GM18511 (cell line): ENCODE data around the gene SPON1.
A peak's percentile ranks its signal among the peaks of the same experiment; 100 is the strongest.
"Not testable (repeated sequence)": the region's sequence is repeated elsewhere in the genome, so short reads cannot be mapped to it uniquely, and the experiment has no call there.

Experiments
- ATAC-seq: cut with Tn5 transposase; IDR thresholded peaks from one replicate; pipeline ENCODE4 v1.9.1; 2021; ENCODE audit warnings: mild to moderate bottlenecking, moderate library complexity; ENCODE audit not compliant: unreplicated experiment

SPON1 gene

DNA sequence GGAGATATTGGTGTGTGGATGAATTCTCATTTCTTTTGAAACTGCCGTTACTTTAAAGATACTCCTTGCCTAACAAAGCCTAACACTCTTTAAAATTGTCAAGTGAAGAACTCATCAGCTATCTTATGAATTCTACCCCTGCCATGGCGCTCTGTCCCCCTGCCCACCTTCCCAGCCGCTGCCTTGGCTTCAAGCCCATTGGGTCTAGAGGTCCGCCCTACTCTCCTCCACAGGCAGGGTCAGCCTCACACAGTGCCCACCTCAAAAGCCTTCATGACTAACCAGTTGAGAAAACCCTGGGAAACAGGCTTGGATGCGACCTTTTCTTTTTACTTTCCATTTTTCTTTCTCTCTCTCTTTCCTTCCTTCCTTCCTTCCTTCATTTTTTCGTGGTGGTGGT, 267.9 kb downstream of the SPON1 start:
- no peak for ATAC-seq

DNA sequence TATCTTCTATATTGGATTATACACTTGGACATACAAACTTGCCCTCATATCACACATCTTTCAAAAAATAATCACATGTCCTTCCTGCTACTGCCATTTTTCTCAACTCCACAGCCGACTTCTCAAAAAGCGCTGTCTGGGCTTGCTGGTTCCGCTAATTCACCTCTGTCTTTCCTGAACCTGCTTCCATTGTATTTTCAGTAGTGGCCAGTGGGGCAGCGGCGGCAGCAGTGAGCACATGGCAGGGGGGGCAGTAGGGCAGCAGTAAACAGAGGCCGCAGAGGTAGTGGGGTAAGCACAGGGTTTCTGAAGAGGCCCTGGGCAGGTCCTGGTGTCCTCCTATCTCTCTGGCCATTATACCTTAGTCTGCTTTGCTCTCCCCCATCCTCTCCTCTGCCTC, 270.1 kb downstream of the SPON1 start:
- ATAC-seq = no peak

DNA sequence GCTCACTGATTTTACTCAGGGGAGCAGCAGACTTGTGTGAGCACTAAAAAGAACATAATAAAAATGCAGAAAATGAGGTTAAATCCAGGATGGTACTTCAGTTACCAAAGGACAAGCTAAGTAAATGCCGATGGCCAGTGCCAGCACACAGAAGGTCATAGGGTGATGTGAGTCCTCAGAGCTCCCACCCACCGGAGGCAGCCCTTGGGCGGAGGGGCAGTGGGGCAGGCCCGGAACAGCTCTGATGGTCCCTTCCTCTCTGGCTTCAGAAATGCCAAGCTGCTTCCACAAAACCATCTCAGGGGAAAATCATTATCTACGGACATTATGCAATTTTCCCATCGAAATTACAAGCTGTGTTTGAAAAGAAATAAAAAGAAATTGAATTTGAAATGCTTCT, 271.9 kb downstream of the SPON1 start:
- no peak for ATAC-seq

DNA sequence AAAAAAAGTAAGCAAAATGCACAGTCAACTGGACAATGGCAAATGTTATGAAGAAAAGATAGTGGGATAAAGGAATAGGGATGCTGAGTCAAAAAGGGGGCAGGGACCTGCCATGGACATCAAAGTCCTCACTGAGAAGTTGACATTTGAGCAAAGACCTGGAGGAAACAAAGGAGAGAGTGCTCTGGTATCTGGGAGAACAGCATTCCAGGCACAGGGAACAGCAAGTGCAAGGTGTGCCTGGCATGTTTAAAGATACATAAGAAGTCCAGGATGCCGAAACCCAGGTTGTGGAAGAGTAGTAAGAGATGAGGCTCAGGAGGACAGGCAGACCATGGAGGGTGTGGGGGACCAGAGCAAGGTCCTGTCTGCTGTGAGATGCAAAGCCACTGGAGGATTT, 273.2 kb downstream of the SPON1 start:
- ATAC-seq = no peak

DNA sequence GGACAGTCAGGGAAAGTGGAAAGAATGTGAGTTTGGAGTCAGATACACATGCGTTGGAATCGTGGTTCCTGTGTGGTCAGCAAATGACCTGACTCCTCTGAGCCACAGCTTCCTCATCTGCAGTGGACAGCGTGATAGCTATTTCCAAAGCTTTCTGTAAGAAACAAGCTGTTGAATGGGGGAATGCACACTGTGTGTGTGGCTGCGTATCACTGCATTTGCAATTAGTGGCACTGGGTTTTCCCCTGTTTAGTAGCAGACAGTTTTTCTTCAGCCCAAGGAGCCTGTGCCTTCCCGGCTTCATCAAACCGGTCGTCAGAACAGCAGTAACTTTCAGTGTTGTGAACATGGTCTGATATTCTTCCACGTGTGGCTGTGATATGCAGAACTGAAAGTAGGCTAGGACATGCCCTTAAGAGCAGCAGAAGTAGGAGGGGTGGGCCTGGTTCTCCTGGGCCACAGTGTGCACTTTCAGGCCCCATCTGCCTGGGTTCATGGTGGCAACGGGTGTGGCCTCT, 275.0 kb downstream of the SPON1 start:
- ATAC-seq = peak; percentile 99

DNA sequence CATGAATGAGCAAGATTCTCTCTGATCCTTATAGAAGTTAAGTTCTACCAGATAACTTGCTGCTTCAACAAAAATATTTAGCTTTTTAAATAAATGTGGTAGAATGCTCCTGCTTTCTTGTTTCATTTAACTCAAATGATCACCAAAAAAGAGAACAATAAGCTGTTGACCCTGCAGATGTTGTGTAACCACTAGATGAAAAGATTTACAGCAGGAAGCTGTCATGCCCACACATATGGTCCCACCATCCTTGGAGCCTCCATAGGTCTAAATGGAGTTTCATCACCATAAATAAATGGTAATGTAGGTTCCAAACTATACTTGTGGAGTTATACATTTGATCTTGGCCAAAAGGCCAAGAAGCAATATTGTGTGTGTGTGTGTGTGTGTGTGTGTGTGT, 277.7 kb downstream of the SPON1 start:
- ATAC-seq = no peak

DNA sequence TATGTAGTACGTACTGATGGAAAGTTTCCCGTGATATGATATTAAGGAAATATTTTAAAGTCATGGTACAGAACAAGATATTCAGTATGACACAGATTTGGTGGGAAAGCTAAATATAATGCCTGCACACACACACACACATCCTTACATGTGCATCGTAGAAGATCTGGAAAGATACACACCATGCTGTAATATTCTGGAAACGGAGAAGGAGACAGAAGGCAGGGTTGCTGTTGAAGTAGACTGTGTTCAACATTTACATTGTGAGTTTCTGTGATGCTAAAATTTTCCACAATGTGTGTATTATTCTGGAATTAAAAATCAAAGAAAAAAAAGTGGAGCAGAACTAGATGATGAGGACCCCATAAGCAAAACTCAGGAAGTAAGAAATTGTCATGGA, 278.4 kb downstream of the SPON1 start:
- ATAC-seq = no peak

DNA sequence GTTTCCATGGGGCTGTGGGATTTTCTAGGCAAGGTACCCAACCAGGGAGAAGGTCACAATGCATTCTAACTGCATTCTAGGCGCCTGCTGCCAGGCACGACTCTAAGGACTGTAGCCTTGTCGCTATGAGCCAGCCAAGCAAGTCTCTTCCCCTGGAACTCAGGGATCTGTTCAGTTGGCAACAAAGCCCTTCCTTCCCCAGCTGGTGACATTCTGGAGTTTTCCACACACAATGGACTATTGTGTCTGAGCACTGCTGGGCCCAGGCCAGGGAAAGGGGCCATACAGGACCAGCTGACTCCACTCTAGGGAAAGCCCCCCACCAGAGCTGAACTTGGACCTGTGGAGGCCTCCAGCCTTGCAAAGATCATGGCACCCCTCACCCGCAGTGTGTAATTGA, 279.7 kb downstream of the SPON1 start:
- ATAC-seq = no peak

DNA sequence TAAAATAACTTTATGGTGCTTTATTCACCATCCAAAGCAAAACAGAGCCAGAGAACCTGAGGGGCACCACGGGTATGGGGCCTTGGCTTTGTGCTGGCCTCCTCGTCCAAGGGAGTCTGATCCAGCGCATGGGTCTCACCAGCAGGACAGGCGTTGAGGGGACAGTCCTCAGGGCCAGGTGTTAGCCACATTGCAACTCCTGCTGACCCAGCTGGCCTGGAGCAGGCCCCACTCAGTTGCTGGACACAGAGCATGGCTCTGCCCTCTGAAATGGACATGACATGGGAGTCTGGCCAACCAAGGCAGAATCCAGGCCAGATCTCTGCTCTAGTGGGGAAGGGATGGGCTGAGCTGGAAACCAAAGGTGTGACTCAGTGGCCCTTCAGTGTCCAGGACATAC, 280.2 kb downstream of the SPON1 start:
- no peak for ATAC-seq

DNA sequence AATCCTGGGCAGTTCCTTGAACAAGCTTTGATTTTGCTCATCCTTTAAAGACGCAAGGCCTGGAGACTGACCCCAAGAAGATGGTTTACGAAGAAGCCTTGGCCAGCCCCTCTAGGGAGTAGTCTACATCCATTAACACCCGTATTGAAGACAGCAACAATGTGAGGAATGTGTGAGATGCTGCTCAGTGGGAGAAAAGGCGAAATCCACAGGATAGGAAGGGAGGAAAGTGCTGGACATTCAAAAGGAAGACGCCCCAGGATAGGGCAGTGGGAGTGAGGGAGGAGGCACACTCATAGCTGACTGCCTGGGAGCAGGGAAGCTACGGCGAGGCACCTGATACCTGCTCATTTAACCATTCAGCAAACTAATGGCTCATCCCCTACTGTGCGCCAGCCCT, 282.4 kb downstream of the SPON1 start:
- no peak for ATAC-seq

DNA sequence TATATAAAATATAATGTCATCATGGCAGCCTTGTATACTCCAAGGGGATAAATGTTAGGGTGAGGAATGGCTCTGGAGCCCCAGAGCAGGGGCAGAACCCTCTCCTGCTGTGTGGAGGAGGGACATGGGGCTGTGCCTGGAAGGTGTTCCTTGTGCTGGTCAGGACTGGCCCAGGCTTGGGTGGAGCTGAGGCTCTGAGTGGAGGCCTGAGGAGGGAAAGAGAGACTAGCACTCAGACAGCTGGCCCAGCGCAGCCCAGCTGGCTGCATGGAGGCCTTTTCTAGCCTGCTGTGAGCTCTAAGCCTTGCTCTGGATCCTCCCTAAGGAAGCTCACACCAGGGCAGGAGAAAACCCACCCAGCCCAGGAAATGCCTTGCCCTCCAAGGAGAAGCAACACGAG, 282.9 kb downstream of the SPON1 start:
- no peak for ATAC-seq

DNA sequence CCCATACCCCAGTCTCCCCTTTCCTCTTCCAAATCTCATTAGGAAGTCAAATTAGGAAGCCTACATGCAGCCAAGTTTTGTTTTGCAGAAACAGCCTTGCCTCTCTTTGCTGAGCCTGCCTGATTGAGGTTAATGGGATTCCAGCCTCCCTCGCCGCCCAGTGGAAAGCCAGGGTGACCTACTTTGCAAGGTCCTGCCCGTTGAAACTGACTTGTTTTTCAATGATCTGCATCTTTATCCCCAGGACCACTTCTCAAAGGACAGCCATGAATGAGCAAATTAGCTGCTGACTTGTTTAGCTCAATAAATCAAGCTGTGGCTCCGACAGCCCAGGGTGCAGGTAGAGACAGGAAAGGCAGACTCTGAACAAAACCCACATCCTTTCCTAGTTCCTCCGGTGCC, 286.1 kb downstream of the SPON1 start:
- ATAC-seq = no peak

DNA sequence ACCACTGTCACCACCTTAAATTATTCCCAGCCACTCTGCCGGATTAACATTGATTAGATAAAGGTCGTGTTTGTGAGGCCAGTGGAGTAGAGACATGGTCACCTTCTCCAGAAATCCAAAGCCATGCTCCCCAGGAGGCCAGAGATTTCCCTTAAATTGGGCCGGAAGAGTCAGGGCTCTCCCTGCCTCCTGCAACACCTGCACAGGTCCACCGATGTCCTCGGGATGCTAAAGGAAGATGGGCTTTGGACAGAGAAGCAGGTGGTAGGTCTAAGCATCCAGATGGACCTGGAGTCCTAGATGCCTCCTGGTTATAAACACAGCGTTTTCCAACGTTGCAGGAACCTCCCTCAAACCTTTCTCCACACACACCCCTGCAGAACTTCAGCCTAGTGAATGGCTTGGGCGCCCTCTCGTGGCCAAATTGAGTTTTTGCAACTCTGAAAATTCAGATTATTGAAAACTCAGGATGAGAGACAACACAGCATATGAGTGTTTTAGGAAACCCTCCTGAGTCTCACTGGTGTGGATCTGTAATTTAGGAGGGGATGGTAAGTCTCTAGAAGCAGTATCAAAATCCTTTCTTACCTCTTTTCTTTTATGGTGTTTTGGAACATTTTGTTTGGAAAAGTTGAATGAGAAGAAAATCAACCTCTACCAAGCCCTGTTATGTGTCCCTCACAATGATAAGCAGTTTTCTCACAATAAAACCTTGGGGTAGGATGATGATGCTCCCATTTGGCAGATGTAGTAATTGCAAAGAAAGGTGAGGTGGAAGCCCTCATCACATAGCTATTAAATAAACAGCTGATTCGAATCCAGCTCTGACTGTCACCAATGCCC, 286.8 kb downstream of the SPON1 start:
- ATAC-seq = peak; percentile 52

DNA sequence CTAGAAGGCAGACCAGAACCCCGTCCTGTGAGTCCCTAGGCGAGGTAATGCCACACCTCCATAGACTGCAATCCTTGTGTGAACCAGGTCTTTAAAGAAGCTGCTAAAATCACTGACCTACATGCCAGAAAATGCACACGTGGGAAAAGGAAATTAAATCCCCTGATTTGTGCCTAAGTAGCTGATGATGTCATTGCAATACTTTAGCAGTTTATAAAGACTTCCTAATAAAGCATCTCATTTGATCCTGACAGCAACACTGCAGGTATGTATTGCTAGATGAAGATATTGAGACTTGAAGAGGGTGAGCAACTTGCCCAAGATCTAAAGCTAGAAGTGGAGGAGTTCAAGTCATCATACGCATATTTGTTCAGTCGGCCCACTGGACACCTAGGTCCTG, 289.2 kb downstream of the SPON1 start:
- ATAC-seq = no peak

DNA sequence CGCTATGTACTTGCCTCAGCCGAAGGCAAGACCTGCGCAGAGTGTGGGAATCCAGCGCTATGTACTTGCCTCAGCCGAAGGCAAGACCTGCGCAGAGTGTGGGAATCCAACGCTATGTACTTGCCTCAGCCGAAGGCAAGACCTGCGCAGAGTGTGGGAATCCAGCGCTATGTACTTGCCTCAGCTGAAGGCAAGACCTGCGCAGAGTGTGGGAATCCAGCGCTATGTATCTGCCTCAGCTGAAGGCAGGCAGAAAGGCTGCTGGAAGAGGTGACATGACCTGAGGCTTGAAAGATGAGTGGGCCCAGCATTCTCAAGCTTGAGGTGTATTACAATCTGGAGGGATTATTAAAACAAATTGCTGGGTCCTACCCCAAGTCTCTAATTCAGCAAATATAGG, 290.0 kb downstream of the SPON1 start:
- ATAC-seq = not testable (repeated sequence)

DNA sequence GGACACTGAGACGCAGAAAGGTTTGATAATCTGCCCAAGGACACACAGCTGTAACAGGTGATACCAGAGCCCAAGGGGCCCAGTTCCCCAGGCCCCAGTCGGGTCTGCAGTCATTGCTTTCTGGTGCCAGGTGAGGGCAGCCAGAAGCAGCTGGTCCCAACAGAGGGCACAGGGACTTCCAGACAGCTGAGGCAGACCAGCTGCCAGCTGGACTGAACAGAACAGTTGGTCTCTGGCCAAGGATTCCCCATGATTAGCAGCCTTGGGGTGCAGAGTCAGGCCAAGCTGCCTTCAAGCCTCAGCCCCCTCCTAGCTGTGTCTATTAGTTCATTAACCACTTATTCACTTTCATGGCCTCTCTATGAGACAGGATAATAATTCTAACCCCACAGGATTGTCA, 290.9 kb downstream of the SPON1 start:
- no peak for ATAC-seq

DNA sequence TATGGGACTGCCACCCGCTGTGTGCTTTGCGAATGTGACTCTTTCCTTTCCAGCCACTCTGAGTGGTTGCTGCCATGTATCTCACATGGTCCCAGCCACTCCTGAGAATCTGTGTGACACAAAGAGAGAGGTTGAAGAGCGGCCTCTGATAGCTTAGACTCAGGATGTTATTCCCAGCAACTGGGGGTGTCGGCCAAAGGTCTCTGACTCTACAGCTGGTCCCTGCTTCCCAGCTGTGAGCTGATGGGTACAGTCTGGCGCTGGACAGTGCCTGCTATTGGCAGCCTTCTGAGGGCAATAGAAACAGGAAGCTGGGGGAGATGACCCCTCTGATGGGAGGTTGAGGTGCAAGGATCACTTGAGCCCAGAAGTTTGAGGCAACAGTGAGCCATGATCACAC, 291.3 kb downstream of the SPON1 start:
- no peak for ATAC-seq

DNA sequence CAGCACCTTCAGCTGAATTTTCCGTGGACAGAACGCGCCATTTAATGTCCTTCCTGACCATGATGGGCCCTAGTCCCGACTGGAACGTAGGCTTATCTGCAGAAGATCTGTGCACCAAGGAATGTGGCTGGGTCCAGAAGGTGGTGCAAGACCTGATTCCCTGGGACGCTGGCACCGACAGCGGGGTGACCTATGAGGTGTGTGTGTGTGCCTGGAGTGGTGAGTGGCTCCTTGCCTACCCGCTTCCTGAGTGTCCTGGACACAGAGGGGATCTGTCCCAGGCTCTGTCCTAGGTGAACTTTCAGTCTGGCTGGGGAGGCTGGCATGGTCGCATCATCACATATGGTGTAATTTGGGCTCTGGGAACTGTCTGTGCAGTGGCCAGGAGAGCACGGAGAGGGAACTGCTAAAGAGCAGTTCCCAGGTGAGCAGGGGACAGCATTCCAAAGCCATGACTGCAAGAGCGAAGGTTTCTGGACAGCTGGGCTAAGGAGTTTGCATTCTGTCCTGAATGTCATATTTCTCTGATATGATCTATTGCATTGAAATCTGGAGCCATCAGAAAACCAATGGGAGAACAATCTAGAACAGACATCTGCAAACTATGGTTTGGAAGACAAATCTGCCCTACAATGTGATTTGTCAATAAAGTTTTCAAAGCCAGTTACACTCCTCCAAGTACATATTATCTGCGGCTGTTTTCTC, 292.2 kb downstream of the SPON1 start:
- no peak for ATAC-seq

DNA sequence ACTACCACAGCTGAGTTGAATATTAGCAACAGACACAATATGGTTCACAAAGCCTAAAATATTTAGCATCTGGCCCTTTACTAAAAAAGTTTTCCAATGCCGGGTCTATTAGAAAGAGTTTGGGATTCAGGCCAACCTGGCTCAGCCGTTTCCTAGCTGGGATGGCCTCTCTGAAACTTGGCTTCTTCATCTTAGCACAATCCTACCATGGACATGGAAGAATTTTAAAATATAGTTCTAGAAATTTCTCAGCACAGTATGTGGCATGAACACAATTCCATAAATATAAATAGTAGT, 292.7 kb downstream of the SPON1 start:
- no peak for ATAC-seq

DNA sequence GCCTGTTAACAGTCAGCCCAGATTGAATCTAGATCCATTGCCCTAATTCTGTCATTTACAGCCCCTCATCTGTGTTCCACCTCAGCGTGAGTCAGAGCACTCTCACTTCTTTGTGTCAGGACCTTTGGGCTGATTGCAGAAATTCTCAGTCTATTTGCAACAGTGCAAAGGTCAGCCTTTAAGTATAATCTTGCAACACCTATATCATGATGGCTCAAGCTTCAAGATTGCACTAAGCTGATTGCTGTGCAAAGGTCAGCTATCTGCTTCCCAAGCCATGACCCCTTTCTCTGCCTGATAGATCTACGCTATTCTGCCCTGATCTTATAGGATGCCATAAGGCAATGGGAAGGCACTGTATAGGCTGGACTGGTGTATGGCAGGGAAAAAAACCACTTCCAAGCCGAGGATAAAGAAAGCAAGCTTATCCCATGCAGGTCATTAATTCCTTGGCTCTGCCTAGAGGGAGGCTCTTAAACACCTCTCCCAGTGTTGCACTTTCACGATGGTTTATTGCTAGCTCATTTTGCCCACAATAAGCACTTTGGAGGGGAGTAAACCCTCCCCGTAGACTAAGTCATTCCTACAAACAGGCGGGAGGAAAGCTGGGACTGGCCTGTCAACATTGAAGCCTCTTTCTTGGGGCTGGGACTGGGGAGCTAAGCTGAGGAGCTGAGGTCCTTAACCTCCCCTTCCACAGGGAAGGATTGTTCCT, 295.9 kb downstream of the SPON1 start:
- no peak for ATAC-seq

DNA sequence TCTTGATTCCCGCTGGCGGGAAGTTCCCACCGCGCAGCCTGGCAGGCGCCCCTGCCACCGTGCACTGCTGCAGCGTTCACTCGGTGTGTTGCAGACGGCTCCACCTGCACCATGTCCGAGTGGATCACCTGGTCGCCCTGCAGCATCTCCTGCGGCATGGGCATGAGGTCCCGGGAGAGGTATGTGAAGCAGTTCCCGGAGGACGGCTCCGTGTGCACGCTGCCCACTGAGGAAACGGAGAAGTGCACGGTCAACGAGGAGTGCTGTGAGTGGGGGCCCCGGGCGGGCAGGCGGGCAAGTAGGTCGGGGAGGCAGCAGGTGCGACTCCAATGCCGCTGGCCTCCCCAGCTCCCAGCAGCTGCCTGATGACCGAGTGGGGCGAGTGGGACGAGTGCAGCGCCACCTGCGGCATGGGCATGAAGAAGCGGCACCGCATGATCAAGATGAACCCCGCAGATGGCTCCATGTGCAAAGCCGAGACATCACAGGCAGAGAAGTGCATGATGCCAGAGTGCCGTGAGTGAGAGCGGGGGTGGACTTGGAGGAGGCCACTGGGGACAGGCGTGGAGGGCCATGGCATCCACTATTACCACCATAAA, 296.8 kb downstream of the SPON1 start:
- no peak for ATAC-seq
